GM12878 (cell line): Measurements from ENCODE around the gene PIEZO2. TPM values are rescaled to one million over a fixed set of nuclear protein-coding genes. Genes with fewer than 3 reads are reported as not detected.

ENCODE experiments used
- ATAC-seq: fragments of 200-7000 bp; cut with Tn5 transposase; 3 replicates; pipeline ENCODE4 v1.9.1; 2020; ENCODE audit warnings: mild to moderate bottlenecking, moderate library complexity
- BruUV-seq: library from RNA; stranded (reverse); fragments of 400-500 nt; replicated peaks from 2 replicates; lab custom pipeline; 2021; lab: Mats Ljungman, UMichigan
- CTCF ChIA-PET: fragments of 300-600 bp; sonication (Branson Sonifier 250); formaldehyde crosslinking; extraction: SDS; loops from one replicate; lab custom pipeline; 2021; ENCODE audit warnings: inconsistent platforms; lab: Yijun Ruan, JAX
- POLR2A ChIA-PET: fragments of 350-600 bp; formaldehyde crosslinking; extraction: SDS; loops from one replicate; lab custom pipeline; 2021; ENCODE audit warnings: inconsistent platforms; lab: Charles Lee
- RAD21 ChIA-PET: fragments of 300-600 bp; sonication (Branson Sonifier 250); formaldehyde crosslinking; loops from one replicate; lab custom pipeline; 2023; ENCODE audit warnings: antibody characterized with exemption; ENCODE audit not compliant: unreplicated experiment; lab: Charles Lee
- SMC1A ChIA-PET: fragments of 300-600 bp; sonication (Branson Sonifier 250); formaldehyde crosslinking; loops from one replicate; lab custom pipeline; 2023; ENCODE audit not compliant: unreplicated experiment, uncharacterized antibody; lab: Charles Lee
- DNase-seq: peaks from one replicate; pipeline ENCODE4 v3.0.0-alpha.2; 2011; ENCODE audit warnings: low read depth, low spot score
- FAIRE-seq: peaks from 3 replicates; lab custom pipeline; 2011; peaks lifted over from hg19 to GRCh38; lab: Jason Lieb, UNC
- H2AFZ ChIP-seq: 2 replicates; pipeline ENCODE4 v1.6.0; 2011; ENCODE audit warnings: low read depth, low read length, control low read depth; ENCODE audit not compliant: control insufficient read depth
- H3K27ac ChIP-seq: 2 replicates; pipeline ENCODE4 v1.5.1; 2011; ENCODE audit warnings: control low read depth; ENCODE audit not compliant: control insufficient read depth, insufficient read depth
- H3K27me3 ChIP-seq, 2 experiments: replicated peaks in 1 of 2; 2 replicates each; pipeline versions ENCODE4 v1.6.0 to v1.6.1; 2011; ENCODE audit warnings: low read length in 1 of 2; ENCODE audit not compliant: control insufficient read depth in 2 of 2, insufficient read depth in 2 of 2
- H3K36me3 ChIP-seq, 2 experiments: 2 replicates each; pipeline ENCODE4 v1.5.1; 2011; ENCODE audit warnings: low read length in 1 of 2; ENCODE audit not compliant: control insufficient read depth in 2 of 2, insufficient read depth in 2 of 2
- H3K4me1 ChIP-seq: 2 replicates; pipeline ENCODE4 v1.6.1; 2011; ENCODE audit warnings: mild to moderate bottlenecking, low read length, moderate library complexity, mixed read lengths; ENCODE audit not compliant: control insufficient read depth, insufficient read depth
- H3K4me2 ChIP-seq: 2 replicates; pipeline ENCODE4 v1.6.0; 2011; ENCODE audit warnings: control low read depth; ENCODE audit not compliant: control insufficient read depth, insufficient read depth
- H3K4me3 ChIP-seq: fragments of 200-600 bp; sonication (generic); 2 replicates; pipeline ENCODE4 v1.5.1; 2016
- H3K79me2 ChIP-seq: 2 replicates; pipeline ENCODE4 v1.6.0; 2011; ENCODE audit warnings: low read length; ENCODE audit not compliant: control insufficient read depth, insufficient read depth
- H3K9ac ChIP-seq: 2 replicates; pipeline ENCODE4 v1.8.0; 2011; ENCODE audit warnings: low read length, control low read depth, mixed read lengths; ENCODE audit not compliant: control insufficient read depth, insufficient read depth
- H3K9me3 ChIP-seq: replicated peaks from 3 replicates; pipeline ENCODE4 v1.5.1; 2011; ENCODE audit warnings: mild to moderate bottlenecking, low read length; ENCODE audit not compliant: control insufficient read depth, insufficient read depth
- H4K20me1 ChIP-seq: 2 replicates; pipeline ENCODE4 v1.6.0; 2011; ENCODE audit not compliant: control insufficient read depth, insufficient read depth
- ETV6 ChIP-seq, 2 experiments: fragments of 450-650 bp in 1 of 2; IDR thresholded peaks in 1 of 2; conservative IDR thresholded peaks in 1 of 2; 2 replicates each; pipeline ENCODE4 v1.6.1; 2014; ENCODE audit warnings: antibody characterized with exemption in 1 of 2, borderline replicate concordance in 1 of 2, low read depth in 1 of 2, mild to moderate bottlenecking in 1 of 2, moderate library complexity in 1 of 2
- IRF4 ChIP-seq: IDR thresholded peaks from 2 replicates; pipeline ENCODE4 v1.6.1; 2011; ENCODE audit warnings: low read depth, low read length
- MTA3 ChIP-seq: IDR thresholded peaks from 2 replicates; pipeline ENCODE4 v1.6.1; 2012; ENCODE audit warnings: low read length, inconsistent platforms, borderline replicate concordance
- NFXL1 ChIP-seq: fragments of 450-650 bp; IDR thresholded peaks from 2 replicates; pipeline ENCODE4 v1.6.1; 2017; ENCODE audit warnings: antibody characterized with exemption, mild to moderate bottlenecking, borderline replicate concordance
- ZNF24 ChIP-seq: fragments of 450-650 bp; IDR thresholded peaks from 2 replicates; pipeline ENCODE4 v1.6.1; 2017; ENCODE audit warnings: antibody characterized with exemption, mild to moderate bottlenecking
- WGBS: methylation state at CpG from one replicate; pipeline ENCODE4 v1.1.6; 2016; ENCODE audit warnings: low lambda C conversion rate; ENCODE audit not compliant: insufficient replicate concordance, insufficient coverage; ENCODE audit errors: missing lambda C conversion rate; 5-methylcytosine and 5-hydroxymethylcytosine counted together
- in situ Hi-C: fragments of 300-500 bp; cut with MboI; formaldehyde crosslinking; loops from 9 replicates; pipeline ENCODE4 v1.14.3; 2018; ENCODE audit warnings: mixed read lengths
- intact Hi-C: fragments of 100-400 bp; cut with micrococcal nuclease; formaldehyde crosslinking; loops from one replicate; pipeline ENCODE4 v1.14.2; 2022; ENCODE audit not compliant: unreplicated experiment
- polyA plus RNA-seq, 11 experiments: library from polyadenylated mRNA; depleted of rRNA in 4 of 11; unstranded in 6 of 11; stranded (reverse) in 5 of 11; fragments of >200 nt; fragmentation: Nextera tagmentation in 4 of 11; fragmentation: Illumina TruSeq in 1 of 11; extraction: Ambion mirVana in 4 of 11; extraction: Trizol in 1 of 11; gene quantifications; 1 replicate in 1 of 11; 2 replicates in 10 of 11; pipeline versions ENCODE4 v1.2.1 to v1.2.3, GENCODE V29; 2011 to 2016; ENCODE audit warnings: inconsistent platforms in 2 of 11, missing spikeins in 2 of 11, low read depth in 1 of 11
- total RNA-seq, 4 experiments: library from RNA; depleted of rRNA in 3 of 4; stranded (reverse); fragments of >200 nt in 3 of 4; fragmentation: Illumina TruSeq in 1 of 4; extraction: Trizol in 1 of 4; gene quantifications; 2 replicates each; pipeline versions ENCODE4 v1.2.1 to v1.2.3, GENCODE V29; 2013 to 2021
- TF ChIP-seq, protein P1 (sequence below): IDR thresholded peaks from 2 replicates; pipeline ENCODE4 v1.6.1; 2012; ENCODE audit warnings: mild to moderate bottlenecking, low read depth, low read length

Gene PIEZO2
- total and polyA plus RNA-seq, 10 of the 15 experiments (the other 5 are each of a cell fraction or from before 2014, with no cell fraction given): 6.7 to 42.3 (median 27.4) TPM

DNA sequence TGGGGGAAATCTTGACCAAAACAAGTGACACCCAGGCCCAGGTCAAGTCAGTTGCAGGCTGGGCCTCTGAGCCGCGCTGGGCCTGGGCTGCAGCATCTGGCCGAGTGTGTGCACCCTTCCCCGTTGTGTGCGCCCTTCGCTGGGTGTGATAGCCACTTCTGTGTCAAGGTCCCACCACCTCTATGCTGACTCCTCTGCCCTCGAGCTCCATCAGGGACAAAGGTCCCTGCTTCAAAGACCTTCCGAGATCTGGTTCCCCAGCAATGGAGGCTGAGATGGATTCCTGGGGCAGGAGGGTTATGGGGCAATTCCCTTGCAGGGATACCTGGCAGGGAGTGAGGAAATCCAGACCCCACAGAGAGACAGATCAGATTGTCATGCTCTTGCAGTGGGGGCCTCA, 93.6 kb downstream of the PIEZO2 start (continued):
- TF ChIP-seq NFXL1 (no peak), IRF4 (no peak), ETV6 (conservative IDR thresholded peaks at IDR 0.05 in 1 of 2, IDR thresholded peaks at IDR 0.05 in 1 of 2; ENCODE audit: borderline replicate concordance in 1 of 2, low read depth in 1 of 2) (no peak), MTA3 (no peak)
- TF ChIP-seq, protein P1, sequence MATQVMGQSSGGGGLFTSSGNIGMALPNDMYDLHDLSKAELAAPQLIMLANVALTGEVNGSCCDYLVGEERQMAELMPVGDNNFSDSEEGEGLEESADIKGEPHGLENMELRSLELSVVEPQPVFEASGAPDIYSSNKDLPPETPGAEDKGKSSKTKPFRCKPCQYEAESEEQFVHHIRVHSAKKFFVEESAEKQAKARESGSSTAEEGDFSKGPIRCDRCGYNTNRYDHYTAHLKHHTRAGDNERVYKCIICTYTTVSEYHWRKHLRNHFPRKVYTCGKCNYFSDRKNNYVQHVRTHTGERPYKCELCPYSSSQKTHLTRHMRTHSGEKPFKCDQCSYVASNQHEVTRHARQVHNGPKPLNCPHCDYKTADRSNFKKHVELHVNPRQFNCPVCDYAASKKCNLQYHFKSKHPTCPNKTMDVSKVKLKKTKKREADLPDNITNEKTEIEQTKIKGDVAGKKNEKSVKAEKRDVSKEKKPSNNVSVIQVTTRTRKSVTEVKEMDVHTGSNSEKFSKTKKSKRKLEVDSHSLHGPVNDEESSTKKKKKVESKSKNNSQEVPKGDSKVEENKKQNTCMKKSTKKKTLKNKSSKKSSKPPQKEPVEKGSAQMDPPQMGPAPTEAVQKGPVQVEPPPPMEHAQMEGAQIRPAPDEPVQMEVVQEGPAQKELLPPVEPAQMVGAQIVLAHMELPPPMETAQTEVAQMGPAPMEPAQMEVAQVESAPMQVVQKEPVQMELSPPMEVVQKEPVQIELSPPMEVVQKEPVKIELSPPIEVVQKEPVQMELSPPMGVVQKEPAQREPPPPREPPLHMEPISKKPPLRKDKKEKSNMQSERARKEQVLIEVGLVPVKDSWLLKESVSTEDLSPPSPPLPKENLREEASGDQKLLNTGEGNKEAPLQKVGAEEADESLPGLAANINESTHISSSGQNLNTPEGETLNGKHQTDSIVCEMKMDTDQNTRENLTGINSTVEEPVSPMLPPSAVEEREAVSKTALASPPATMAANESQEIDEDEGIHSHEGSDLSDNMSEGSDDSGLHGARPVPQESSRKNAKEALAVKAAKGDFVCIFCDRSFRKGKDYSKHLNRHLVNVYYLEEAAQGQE: no peak

GRCh38 chr18:11054497-11054896, 94.9 kb downstream of the PIEZO2 start:
- ChIA-PET RAD21 (interaction anchor here (1.2 kb wide), 1 partner anchor 17 kb away, joined by 3 read pairs; no protein-coding TSS in a partner anchor), CTCF (no interaction called here), POLR2A (interaction anchor here (0.6 kb wide), 1 partner anchor 20 kb away, joined by 4 read pairs; no protein-coding TSS in a partner anchor), SMC1A (interaction anchor here (1.2 kb wide), 1 partner anchor 88 kb away, joined by 3 read pairs; no protein-coding TSS in a partner anchor)
- 57% methylated on average over 4 of the region's 4 CpGs for WGBS
- DNase-seq: no peak
- in situ Hi-C loops: no loop called here
- Histone ChIP-seq H3K4me3 (no peak overlapping the region), H4K20me1 (no peaks in the 10 kb centered on the region), H3K4me2 (no peak overlapping the region), H3K9ac (no peak overlapping the region), H3K27me3 (no peaks in the 10 kb centered on the region), H3K79me2 (peaks cover 41% of the 10 kb centered on the region), H2AFZ (no peak overlapping the region), H3K36me3 (no peaks in the 10 kb centered on the region; a peak in 2 of 4 replicates), H3K27ac (no peak overlapping the region), H3K9me3 (no peaks in the 10 kb centered on the region), H3K4me1 (peaks cover 12% of the 10 kb centered on the region)
- FAIRE-seq: no peak
- BruUV-seq: no TSS peak
- no peak for ATAC-seq
- intact Hi-C loops: no loop called here
- TF ChIP-seq ZNF24: no peak
